ENCODE measurements around the gene TGFB3.

DNA sequence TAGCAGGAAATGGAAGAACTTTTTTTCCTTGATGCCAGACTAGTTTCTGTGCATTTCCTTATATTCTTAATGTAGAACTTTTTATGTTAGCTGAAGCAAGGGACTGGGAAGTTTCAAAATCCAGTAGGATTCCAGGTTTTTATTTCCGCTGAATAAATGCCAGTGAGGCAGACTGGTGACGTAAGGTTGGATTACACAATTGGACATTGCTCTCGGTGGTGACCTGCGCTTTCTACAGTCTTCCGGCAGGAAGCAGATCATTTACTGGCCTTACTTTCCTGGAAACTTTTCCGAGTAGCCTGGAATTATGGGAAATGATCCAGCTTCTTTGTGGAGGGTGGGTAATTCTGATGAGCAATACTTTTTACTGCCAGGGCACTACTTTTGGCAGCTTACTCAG is 7.3 kb upstream of the TGFB3 start:
- TF ChIP-seq, protein P1, sequence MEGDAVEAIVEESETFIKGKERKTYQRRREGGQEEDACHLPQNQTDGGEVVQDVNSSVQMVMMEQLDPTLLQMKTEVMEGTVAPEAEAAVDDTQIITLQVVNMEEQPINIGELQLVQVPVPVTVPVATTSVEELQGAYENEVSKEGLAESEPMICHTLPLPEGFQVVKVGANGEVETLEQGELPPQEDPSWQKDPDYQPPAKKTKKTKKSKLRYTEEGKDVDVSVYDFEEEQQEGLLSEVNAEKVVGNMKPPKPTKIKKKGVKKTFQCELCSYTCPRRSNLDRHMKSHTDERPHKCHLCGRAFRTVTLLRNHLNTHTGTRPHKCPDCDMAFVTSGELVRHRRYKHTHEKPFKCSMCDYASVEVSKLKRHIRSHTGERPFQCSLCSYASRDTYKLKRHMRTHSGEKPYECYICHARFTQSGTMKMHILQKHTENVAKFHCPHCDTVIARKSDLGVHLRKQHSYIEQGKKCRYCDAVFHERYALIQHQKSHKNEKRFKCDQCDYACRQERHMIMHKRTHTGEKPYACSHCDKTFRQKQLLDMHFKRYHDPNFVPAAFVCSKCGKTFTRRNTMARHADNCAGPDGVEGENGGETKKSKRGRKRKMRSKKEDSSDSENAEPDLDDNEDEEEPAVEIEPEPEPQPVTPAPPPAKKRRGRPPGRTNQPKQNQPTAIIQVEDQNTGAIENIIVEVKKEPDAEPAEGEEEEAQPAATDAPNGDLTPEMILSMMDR (IDR thresholded peaks at IDR 0.05), result no peak
- no peak for TF ChIP-seq EZH2 (IDR thresholded peaks at IDR 0.05)

Measured in neural progenitor cell (in vitro differentiated cells).